H1 (cell line): ENCODE data around the gene VWF. TPM values are rescaled to one million over a fixed set of nuclear protein-coding genes. Genes with fewer than 3 reads are reported as not detected.

Source experiments
- CTCF ChIA-PET: fragments of 300-600 bp; sonication (Branson Sonifier 250); formaldehyde crosslinking; loops from one replicate; lab custom pipeline; 2021; ENCODE audit not compliant: partially characterized antibody; lab: Charles Lee
- POLR2A ChIA-PET: fragments of 300-600 bp; sonication (Branson Sonifier 250); formaldehyde crosslinking; loops from one replicate; lab custom pipeline; 2021; ENCODE audit warnings: inconsistent platforms; ENCODE audit not compliant: partially characterized antibody; lab: Charles Lee
- DNase-seq, 2 experiments: peaks; one replicate each; pipeline versions ENCODE4 v3.0.0 to v3.0.0-alpha.2; 2010 to 2022; ENCODE audit warnings: low spot score in 2 of 2, low read depth in 1 of 2, mixed read lengths in 1 of 2
- FAIRE-seq: peaks from 2 replicates; lab custom pipeline; 2011; peaks lifted over from hg19 to GRCh38; lab: Jason Lieb, UNC
- H2AFZ ChIP-seq: 2 replicates; pipeline ENCODE4 v1.8.1; 2012; ENCODE audit warnings: low read length, inconsistent platforms
- H2AK5ac ChIP-seq: 2 replicates; pipeline ENCODE4 v1.6.1; 2013; ENCODE audit warnings: low read depth, low read length
- H2BK120ac ChIP-seq: replicated peaks from 2 replicates; pipeline ENCODE3; 2013; ENCODE audit warnings: low read depth, low read length, inconsistent platforms
- H2BK12ac ChIP-seq: 2 replicates; pipeline ENCODE4 v1.6.1; 2013; ENCODE audit warnings: low read depth, low read length
- H2BK15ac ChIP-seq: 2 replicates; pipeline ENCODE4 v1.6.1; 2013; ENCODE audit warnings: low read length
- H2BK20ac ChIP-seq: 2 replicates; pipeline ENCODE4 v1.6.1; 2013; ENCODE audit warnings: low read length
- H2BK5ac ChIP-seq: 2 replicates; pipeline ENCODE4 v1.6.1; 2013; ENCODE audit warnings: low read depth, low read length
- H3K14ac ChIP-seq: 2 replicates; pipeline ENCODE4 v1.6.1; 2013; ENCODE audit warnings: inconsistent platforms; ENCODE audit not compliant: insufficient read length
- H3K18ac ChIP-seq: 2 replicates; pipeline ENCODE4 v1.6.1; 2013; ENCODE audit warnings: low read length; ENCODE audit errors: extremely low read depth
- H3K23ac ChIP-seq: 2 replicates; pipeline ENCODE4 v1.6.1; 2013; ENCODE audit warnings: inconsistent platforms; ENCODE audit not compliant: insufficient read length
- H3K23me2 ChIP-seq: 2 replicates; pipeline ENCODE4 v1.6.1; 2013; ENCODE audit warnings: low read depth, low read length
- H3K27ac ChIP-seq: 2 replicates; pipeline ENCODE4 v1.6.1; 2011; ENCODE audit warnings: low read depth, low read length, inconsistent platforms
- H3K27me3 ChIP-seq, 4 experiments: replicated peaks in 1 of 4; 1 replicate in 1 of 4; 2 replicates in 3 of 4; pipeline versions ENCODE4 v1.6.1 to v1.8.1; 2011 to 2013; ENCODE audit warnings: low read length in 3 of 4, mild to moderate bottlenecking in 3 of 4, inconsistent platforms in 2 of 4, mixed read lengths in 2 of 4, moderate library complexity in 1 of 4; ENCODE audit not compliant: control insufficient read depth in 3 of 4, insufficient read depth in 3 of 4; ENCODE audit errors: extremely low read depth in 1 of 4
- H3K36me3 ChIP-seq, 4 experiments: 2 replicates each; pipeline versions ENCODE4 v1.6.1 to v1.8.1; 2011 to 2013; ENCODE audit warnings: mild to moderate bottlenecking in 4 of 4, low read length in 3 of 4, moderate library complexity in 2 of 4, control low read depth in 1 of 4, inconsistent platforms in 1 of 4; ENCODE audit not compliant: insufficient read depth in 4 of 4, control insufficient read depth in 2 of 4
- H3K4ac ChIP-seq: replicated peaks from 2 replicates; pipeline ENCODE3; 2013; ENCODE audit warnings: low read length, low read depth, mixed read lengths, inconsistent platforms; ENCODE audit not compliant: insufficient read length
- H3K4me1 ChIP-seq, 4 experiments: replicated peaks in 1 of 4; 1 replicate in 1 of 4; 2 replicates in 3 of 4; pipeline versions ENCODE4 v1.6.1 to v1.8.1; 2011 to 2013; ENCODE audit warnings: low read length in 3 of 4, inconsistent platforms in 2 of 4, mixed read lengths in 1 of 4; ENCODE audit not compliant: insufficient read depth in 4 of 4, control insufficient read depth in 3 of 4
- H3K4me2 ChIP-seq, 2 experiments: 2 replicates each; pipeline versions ENCODE4 v1.6.1 to v1.8.1; 2011 to 2013; ENCODE audit warnings: low read depth in 2 of 2, low read length in 2 of 2, control low read depth in 1 of 2, inconsistent platforms in 1 of 2, mild to moderate bottlenecking in 1 of 2; ENCODE audit not compliant: insufficient read depth in 1 of 2
- H3K4me3 ChIP-seq, 4 experiments: fragments of 200-600, 300-600 bp in 1 of 4; sonication (generic), shearing (Covaris generic), sonication (Bioruptor Twin) in 1 of 4; 2 replicates each; pipeline versions ENCODE4 v1.5.1 to v1.8.1; 2011 to 2016; ENCODE audit warnings: low read length in 4 of 4, low read depth in 3 of 4, control low read depth in 2 of 4, inconsistent platforms in 2 of 4, mild to moderate bottlenecking in 2 of 4, mixed read lengths in 1 of 4, moderate library complexity in 1 of 4; ENCODE audit not compliant: insufficient read depth in 2 of 4; ENCODE audit errors: extremely low read depth in 1 of 4
- H3K56ac ChIP-seq: replicated peaks from 2 replicates; pipeline ENCODE3; 2013; ENCODE audit warnings: low read depth, mild to moderate bottlenecking, mixed read lengths, low read length, inconsistent platforms; ENCODE audit not compliant: insufficient read length
- H3K79me1 ChIP-seq: 2 replicates; pipeline ENCODE4 v1.6.1; 2013; ENCODE audit warnings: low read depth, low read length, control low read depth
- H3K79me2 ChIP-seq, 2 experiments: 2 replicates each; pipeline versions ENCODE4 v1.6.1 to v1.8.1; 2012 to 2013; ENCODE audit warnings: low read length in 2 of 2, mild to moderate bottlenecking in 2 of 2, inconsistent platforms in 1 of 2; ENCODE audit not compliant: insufficient read depth in 2 of 2, control insufficient read depth in 1 of 2
- H3K9ac ChIP-seq, 4 experiments: replicated peaks in 1 of 4; 1 replicate in 1 of 4; 2 replicates in 3 of 4; pipeline versions ENCODE4 v1.6.1 to v1.8.1; 2011 to 2013; ENCODE audit warnings: low read depth in 3 of 4, low read length in 3 of 4, control low read depth in 2 of 4, mild to moderate bottlenecking in 2 of 4, moderate library complexity in 2 of 4, inconsistent platforms in 1 of 4; ENCODE audit errors: extremely low read depth in 1 of 4
- H3K9me3 ChIP-seq, 2 experiments: 2 replicates each; pipeline versions ENCODE4 v1.6.1 to v1.8.1; 2012 to 2013; ENCODE audit warnings: mild to moderate bottlenecking in 2 of 2, moderate library complexity in 2 of 2, control low read depth in 1 of 2, inconsistent platforms in 1 of 2, low read depth in 1 of 2, low read length in 1 of 2, mixed read lengths in 1 of 2; ENCODE audit not compliant: insufficient read depth in 2 of 2
- H4K20me1 ChIP-seq, 2 experiments: replicated peaks in 1 of 2; 2 replicates each; pipeline versions ENCODE3 to v1.8.1; 2011 to 2013; ENCODE audit warnings: inconsistent platforms in 2 of 2, low read length in 2 of 2, mild to moderate bottlenecking in 1 of 2; ENCODE audit not compliant: insufficient read depth in 2 of 2, control insufficient read depth in 1 of 2
- H4K5ac ChIP-seq: 2 replicates; pipeline ENCODE4 v1.6.1; 2013; ENCODE audit warnings: low read length, low read depth, mixed read lengths, inconsistent platforms; ENCODE audit not compliant: insufficient read length
- H4K8ac ChIP-seq: 2 replicates; pipeline ENCODE4 v1.8.0; 2013; ENCODE audit warnings: mild to moderate bottlenecking, moderate library complexity, low read length, inconsistent platforms; ENCODE audit not compliant: insufficient read depth; ENCODE audit errors: extremely low read depth
- H4K91ac ChIP-seq: replicated peaks from 2 replicates; pipeline ENCODE3; 2013; ENCODE audit warnings: low read length, mixed read lengths, inconsistent platforms; ENCODE audit not compliant: insufficient read length
- BRCA1 ChIP-seq: IDR thresholded peaks from 2 replicates; pipeline ENCODE4 v1.6.1; 2012; ENCODE audit warnings: low read depth, low read length, improper control_type of control experiment
- FOSL1 ChIP-seq: IDR thresholded peaks from 2 replicates; pipeline ENCODE4 v1.6.1; 2011; ENCODE audit warnings: mild to moderate bottlenecking, low read depth, low read length, moderate library complexity; ENCODE audit not compliant: insufficient read depth
- GTF2F1 ChIP-seq: IDR thresholded peaks from 2 replicates; pipeline ENCODE4 v1.6.1; 2012; ENCODE audit warnings: low read depth, low read length, improper control_type of control experiment, borderline replicate concordance
- HDAC2 ChIP-seq, 2 experiments: fragments of 300-600 bp in 1 of 2; sonication (generic) in 1 of 2; IDR thresholded peaks; 2 replicates each; pipeline ENCODE4 v1.6.1; 2011 to 2012; ENCODE audit warnings: low read depth in 2 of 2, low read length in 2 of 2, mild to moderate bottlenecking in 2 of 2, moderate library complexity in 2 of 2, borderline replicate concordance in 1 of 2, inconsistent platforms in 1 of 2
- KDM1A ChIP-seq: fragments of 200-600, 300-600 bp; sonication (generic); IDR thresholded peaks from 2 replicates; pipeline ENCODE4 v1.7.1; 2016; ENCODE audit warnings: mild to moderate bottlenecking, low read length, borderline replicate concordance
- PHF8 ChIP-seq: fragments of 200-600 bp; sonication (generic); conservative IDR thresholded peaks from 2 replicates; pipeline ENCODE4 v1.7.1; 2012; ENCODE audit warnings: low read depth, mild to moderate bottlenecking, inconsistent platforms, low read length, moderate library complexity
- RNF2 ChIP-seq: fragments of 200-900, 300-1000 bp; sonication (generic); IDR thresholded peaks from 2 replicates; pipeline ENCODE4 v1.7.1; 2016; ENCODE audit warnings: borderline replicate concordance, low read depth, mild to moderate bottlenecking, antibody characterized with exemption, low read length; ENCODE audit not compliant: poor library complexity, severe bottlenecking; ENCODE audit errors: missing control alignments
- TBP ChIP-seq: IDR thresholded peaks from 2 replicates; pipeline ENCODE4 v1.6.1; 2011; ENCODE audit warnings: low read depth, low read length, improper control_type of control experiment
- WGBS, 2 experiments: shearing (Covaris generic) in 1 of 2; methylation state at CpG; one replicate each; pipeline versions ENCODE4 v1.1.6 to v1.1.7; 2013 to 2015; ENCODE audit warnings: low lambda C conversion rate in 2 of 2, mixed read lengths in 2 of 2, inconsistent platforms in 1 of 2, low coverage in 1 of 2, missing lambda C conversion rate in 1 of 2; ENCODE audit not compliant: insufficient replicate concordance in 2 of 2, insufficient coverage in 1 of 2, insufficient read length in 1 of 2; ENCODE audit errors: extremely low coverage in 1 of 2, missing lambda C conversion rate in 1 of 2; 5-methylcytosine and 5-hydroxymethylcytosine counted together
- polyA plus RNA-seq, 7 experiments: library from polyadenylated mRNA; depleted of rRNA in 3 of 7; stranded (reverse) in 5 of 7; unstranded in 2 of 7; fragments of >200 nt in 5 of 7; fragments of 200-250 nt in 2 of 7; gene quantifications; 1 replicate in 5 of 7; 2 replicates in 1 of 7; 4 replicates in 1 of 7; pipeline versions ENCODE4 v1.2.1 to v1.2.3, GENCODE V29; 2011 to 2013; ENCODE audit warnings: missing spikeins in 2 of 7, mixed read lengths in 2 of 7
- total RNA-seq: library from RNA; stranded (reverse); fragmentation: NEBNext Ultra II Directional; extraction: Animal tissue kit (Norgen Biotek cat#: 25700); gene quantifications from 2 replicates; pipeline ENCODE4 v1.2.1, GENCODE V29; 2021

VWF gene
- total and polyA plus RNA-seq, 2 of the 8 experiments (the other 6 are each of a cell fraction or from before 2014, with no cell fraction given): 0.39 to 0.60 TPM

DNA sequence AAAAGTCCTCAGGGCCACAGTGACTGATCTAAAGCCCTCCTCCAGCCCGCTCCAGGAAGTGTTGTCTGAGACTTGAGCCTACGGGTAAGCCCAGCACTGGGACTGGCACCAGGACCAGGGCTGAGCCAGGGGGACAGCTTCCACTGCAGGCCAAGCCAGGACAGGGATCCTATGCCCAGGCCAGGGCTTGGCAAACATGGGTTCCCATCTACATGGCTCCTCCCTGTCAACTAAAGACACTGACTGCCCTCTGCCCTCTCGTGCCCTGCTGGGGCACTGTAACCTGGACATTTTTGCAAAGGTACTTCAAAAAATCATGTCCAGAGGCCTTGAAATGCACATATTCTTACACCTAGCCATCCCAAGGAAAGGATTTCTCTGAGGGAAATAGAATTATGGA is 88.0 kb downstream of the VWF start:
- POLR2A ChIA-PET: no interaction called here

More for the DNA sequence above, 88.0 kb downstream of the VWF start:
- H2AK5ac ChIP-seq: no peak overlapping the region
- CTCF ChIA-PET: interaction anchor here (2.8 to 20.0 kb wide), 3 partner anchors 22 to 241 kb away, joined by 14 to 412 read pairs (median 20); no protein-coding TSS in a partner anchor
- FAIRE-seq: no peak
- no peaks in the 10 kb centered on the region for H3K79me1 ChIP-seq
- no peak overlapping the region for H2BK15ac ChIP-seq
- no peak for DNase-seq
- H3K4me2 ChIP-seq: no peak overlapping the region
- no peak overlapping the region for H4K91ac ChIP-seq
- H4K8ac ChIP-seq: no peak overlapping the region
- H2AFZ ChIP-seq: no peak overlapping the region
- H3K14ac ChIP-seq: no peak overlapping the region
- H3K23me2 ChIP-seq: peaks cover 4% of the 10 kb centered on the region; the same call in 1 of the 2 replicates
- no peak overlapping the region for H2BK12ac ChIP-seq
- no peak overlapping the region for H3K56ac ChIP-seq
- no peak overlapping the region for H3K4ac ChIP-seq
- no peaks in the 10 kb centered on the region for H3K9me3 ChIP-seq
- no peak overlapping the region for H3K4me3 ChIP-seq
- no peak overlapping the region for H2BK5ac ChIP-seq
- no peak overlapping the region for H3K27ac ChIP-seq
- no peak overlapping the region for H2BK120ac ChIP-seq
- H4K20me1 ChIP-seq: peaks cover 0 to 3% of the 10 kb centered on the region in 2 experiments
- H3K9ac ChIP-seq: no peak overlapping the region
- H4K5ac ChIP-seq: no peak overlapping the region
- no peak overlapping the region for H3K23ac ChIP-seq
- peaks cover 0 to 4% (median 2%) of the 10 kb centered on the region in 4 experiments; a peak in 4 of 7 replicates for H3K4me1 ChIP-seq
- peaks cover 0 to 2% (median 0%) of the 10 kb centered on the region in 4 experiments; a peak in 2 of 7 replicates for H3K27me3 ChIP-seq
- no peaks in the 10 kb centered on the region for H3K79me2 ChIP-seq
- TF ChIP-seq TBP (no peak), HDAC2 (IDR thresholded peaks at IDR 0.05; ENCODE audit: borderline replicate concordance in 1 of 2, low read depth in 2 of 2, low read length in 2 of 2) (no peak), RNF2 (no peak), KDM1A (no peak), PHF8 (no peak), GTF2F1 (no peak), BRCA1 (no peak), FOSL1 (no peak)
- no peaks in the 10 kb centered on the region; a peak in 1 of 8 replicates for H3K36me3 ChIP-seq
- H3K18ac ChIP-seq: no peak overlapping the region
- H2BK20ac ChIP-seq: no peak overlapping the region
- 89% methylated on average over 3 of the region's 3 CpGs; no CpG with 5 or more reads in 1 of the 2 experiments for WGBS, 2 experiments
